AG04449 (cell line): ENCODE measurements around the gene CLDND1.

ENCODE experiments used
- CTCF ChIA-PET: fragments of 350-600 bp; formaldehyde crosslinking; extraction: SDS; loops from one replicate; lab custom pipeline; 2021; ENCODE audit warnings: antibody characterized with exemption; lab: Yijun Ruan, JAX
- POLR2A ChIA-PET: fragments of 400-600, 350-600 bp; formaldehyde crosslinking; extraction: SDS; loops from one replicate; lab custom pipeline; 2020; ENCODE audit warnings: antibody characterized with exemption, inconsistent platforms; lab: Yijun Ruan, JAX
- DNase-seq: peaks from one replicate; pipeline ENCODE4 v3.0.0-alpha.2; 2010; ENCODE audit warnings: low read depth, low spot score
- H3K4me3 ChIP-seq: 2 replicates; pipeline ENCODE4 v1.5.1; 2011; ENCODE audit warnings: low read depth, mild to moderate bottlenecking, control low read depth, low read length
- TF ChIP-seq, protein P1 (sequence below): IDR thresholded peaks from one replicate; pipeline ENCODE4 v1.5.1; 2011; ENCODE audit warnings: mild to moderate bottlenecking, moderate library complexity, low read length, control low read depth, inconsistent platforms; ENCODE audit not compliant: insufficient read depth; ENCODE audit errors: missing control alignments

CLDND1 gene

DNA sequence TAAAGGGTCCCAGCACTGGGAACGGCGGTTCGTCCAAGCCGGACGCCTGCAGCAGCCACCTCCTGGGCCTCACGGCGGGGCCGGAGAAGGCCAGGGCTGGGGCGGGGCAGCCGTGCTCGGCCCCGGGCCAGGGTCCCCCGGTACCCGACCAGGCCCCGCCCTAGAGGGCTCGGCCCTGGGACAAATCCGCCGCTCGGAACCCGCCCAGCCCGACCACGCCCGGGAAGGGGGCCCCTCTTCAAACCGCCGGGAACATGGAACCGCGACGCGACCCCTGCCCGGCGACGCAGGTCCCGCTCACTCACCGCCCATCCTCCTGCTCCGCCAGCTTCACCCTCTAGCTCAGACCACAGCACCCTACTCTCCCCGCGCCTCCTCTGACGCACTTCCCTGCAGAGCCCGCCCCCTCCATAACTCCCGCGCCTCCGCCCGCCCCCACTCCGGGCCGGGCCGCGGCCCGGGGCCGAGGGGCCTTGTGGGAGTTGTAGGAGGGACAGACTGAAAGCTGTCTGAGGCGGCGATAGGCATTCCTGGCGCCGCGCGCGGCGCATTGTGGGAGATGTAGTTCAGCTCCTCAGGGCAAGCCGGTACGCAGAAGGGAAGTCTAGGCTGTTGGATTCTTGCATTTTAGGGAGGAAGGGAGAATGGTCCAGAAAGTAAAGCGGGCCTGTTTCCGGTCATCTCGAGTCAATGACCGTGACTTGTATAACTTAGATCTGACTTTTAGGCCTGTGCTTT is at the start of gene CLDND1:
Gene CLDND1, minus strand, starts transcription at position 359 of the 738 bp plus-strand sequence. CDS start 1,478 bp downstream, outside the sequence.
- H3K4me3 ChIP-seq, result peak within 1 kb of the TSS; percentile 74
- CTCF ChIA-PET, result no interaction called here
- POLR2A ChIA-PET, result interaction anchor here (0.5 to 1.2 kb wide), 4 partner anchors 11 to 701 kb away, joined by 3 to 4 read pairs (median 4); partner anchors contain the start of genes CPOX and CRYBG3
- peak; percentile 70 for DNase-seq
- TF ChIP-seq, protein P1, sequence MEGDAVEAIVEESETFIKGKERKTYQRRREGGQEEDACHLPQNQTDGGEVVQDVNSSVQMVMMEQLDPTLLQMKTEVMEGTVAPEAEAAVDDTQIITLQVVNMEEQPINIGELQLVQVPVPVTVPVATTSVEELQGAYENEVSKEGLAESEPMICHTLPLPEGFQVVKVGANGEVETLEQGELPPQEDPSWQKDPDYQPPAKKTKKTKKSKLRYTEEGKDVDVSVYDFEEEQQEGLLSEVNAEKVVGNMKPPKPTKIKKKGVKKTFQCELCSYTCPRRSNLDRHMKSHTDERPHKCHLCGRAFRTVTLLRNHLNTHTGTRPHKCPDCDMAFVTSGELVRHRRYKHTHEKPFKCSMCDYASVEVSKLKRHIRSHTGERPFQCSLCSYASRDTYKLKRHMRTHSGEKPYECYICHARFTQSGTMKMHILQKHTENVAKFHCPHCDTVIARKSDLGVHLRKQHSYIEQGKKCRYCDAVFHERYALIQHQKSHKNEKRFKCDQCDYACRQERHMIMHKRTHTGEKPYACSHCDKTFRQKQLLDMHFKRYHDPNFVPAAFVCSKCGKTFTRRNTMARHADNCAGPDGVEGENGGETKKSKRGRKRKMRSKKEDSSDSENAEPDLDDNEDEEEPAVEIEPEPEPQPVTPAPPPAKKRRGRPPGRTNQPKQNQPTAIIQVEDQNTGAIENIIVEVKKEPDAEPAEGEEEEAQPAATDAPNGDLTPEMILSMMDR, result no peak

DNA sequence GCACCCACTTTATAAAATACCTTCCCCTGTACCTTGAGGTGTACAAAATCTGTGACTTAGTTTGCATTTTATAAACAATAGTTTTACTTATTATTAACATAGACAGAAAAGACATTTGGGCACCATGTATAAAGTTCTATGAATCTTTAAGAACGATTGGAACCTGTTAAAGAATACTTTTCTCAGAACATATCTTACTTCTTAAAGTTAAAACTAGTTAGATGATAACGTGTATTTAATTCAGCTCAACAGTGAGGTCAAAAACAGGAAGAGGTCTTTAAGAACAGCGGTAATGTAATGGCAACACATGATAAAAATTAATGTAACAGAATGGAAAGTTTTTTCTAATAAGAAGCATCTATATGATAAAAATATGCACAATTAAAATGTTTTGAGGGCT is 45.7 kb upstream of the CLDND1 start:
- ChIA-PET POLR2A (no interaction called here), CTCF (no interaction called here)
- TF ChIP-seq, protein P1, result no peak
- DNase-seq, result no peak
- no peak overlapping the region for H3K4me3 ChIP-seq

DNA sequence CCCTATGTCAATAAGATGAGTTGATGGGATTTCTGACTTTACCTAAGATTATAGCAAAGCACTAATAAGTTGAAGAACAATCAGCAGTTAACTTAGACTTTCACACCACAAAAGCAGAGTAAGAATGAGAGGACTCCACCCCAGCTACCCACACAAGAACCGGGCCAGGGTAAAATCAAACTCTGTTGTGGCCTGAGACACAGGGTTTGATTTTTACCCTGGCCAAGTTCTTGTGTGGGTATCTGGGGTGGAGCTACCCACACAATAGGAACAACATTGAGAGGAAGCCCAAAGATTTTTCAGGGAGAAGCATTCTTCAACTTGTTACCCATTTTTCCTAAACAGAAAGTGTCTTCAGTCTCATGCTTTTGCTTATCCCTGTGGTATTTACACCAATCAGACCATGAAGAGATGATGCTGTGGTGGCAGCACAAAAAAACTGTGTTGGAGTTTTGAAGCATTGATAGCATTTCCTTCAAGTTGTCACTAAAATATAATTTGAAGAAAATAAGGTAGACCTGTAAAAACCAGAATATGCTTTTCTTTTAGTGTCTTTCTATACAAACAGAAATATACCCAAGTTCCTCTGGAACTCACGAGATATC is 45.1 kb upstream of the CLDND1 start:
- no peak overlapping the region for H3K4me3 ChIP-seq
- POLR2A ChIA-PET, result no interaction called here
- TF ChIP-seq, protein P1, result no peak
- CTCF ChIA-PET, result no interaction called here
- DNase-seq, result no peak

DNA sequence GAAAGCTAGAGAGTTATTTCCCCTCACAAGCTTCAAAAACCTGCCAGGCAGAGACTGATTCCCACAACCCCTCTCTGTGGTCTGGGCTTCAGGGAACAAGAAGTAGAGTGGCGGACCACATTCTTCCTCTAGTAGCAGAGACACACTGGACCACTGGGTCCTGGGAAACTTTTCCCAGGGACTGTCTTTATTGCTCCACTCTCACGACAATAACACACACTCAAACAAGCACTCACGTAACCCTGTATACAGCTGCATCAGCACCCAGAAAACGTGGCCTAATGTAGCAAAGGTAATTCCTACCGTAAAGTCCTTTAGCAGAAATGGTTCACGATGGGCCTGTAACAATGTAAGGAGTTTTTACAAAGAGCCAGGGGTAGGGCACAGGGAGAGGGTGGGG is 43.1 kb upstream of the CLDND1 start:
- H3K4me3 ChIP-seq, result no peak overlapping the region
- CTCF ChIA-PET, result interaction anchor here (1.4 kb wide), 1 partner anchor 526 kb away, joined by 7 read pairs; no protein-coding TSS in a partner anchor
- no peak for DNase-seq
- POLR2A ChIA-PET, result no interaction called here
- TF ChIP-seq, protein P1, result no peak

DNA sequence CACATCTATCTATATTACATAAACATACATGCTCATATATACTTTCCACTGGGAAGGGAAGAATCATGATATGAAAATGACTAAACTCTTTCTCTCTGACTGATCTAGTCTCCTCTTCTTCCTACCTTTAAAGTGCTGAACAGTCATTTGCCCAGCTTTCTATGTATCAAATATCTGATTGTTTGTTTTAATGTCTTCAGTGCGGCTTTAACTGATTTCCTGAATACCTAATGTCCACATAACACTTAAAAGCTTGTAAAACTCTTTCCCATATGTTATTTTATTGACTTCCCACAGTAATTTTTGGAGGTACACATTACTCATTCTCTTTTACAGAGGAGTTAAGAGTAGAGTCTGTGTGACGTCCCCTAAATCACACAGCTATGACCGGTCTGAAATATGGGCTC is 42.5 kb upstream of the CLDND1 start:
- ChIA-PET CTCF (interaction anchor here (1.4 kb wide), 1 partner anchor 526 kb away, joined by 7 read pairs; no protein-coding TSS in a partner anchor), POLR2A (no interaction called here)
- no peak for DNase-seq
- no peak overlapping the region for H3K4me3 ChIP-seq
- TF ChIP-seq, protein P1, result no peak
